ENCODE results near the gene ZNF280B.

- no peak for TF ChIP-seq TEAD4 (IDR thresholded peaks at IDR 0.05; ENCODE audit: borderline replicate concordance, insufficient read depth)
- no peak for TF ChIP-seq CTCF (IDR thresholded peaks at IDR 0.05)
- no peak for TF ChIP-seq MAX (IDR thresholded peaks at IDR 0.05; ENCODE audit: low read depth)
- TF ChIP-seq NRF1 (IDR thresholded peaks at IDR 0.05; ENCODE audit: low read depth, low read length), result no peak
- TF ChIP-seq RFX5 (IDR thresholded peaks at IDR 0.05; ENCODE audit: low read length), result no peak
- no peak for TF ChIP-seq EP300 (IDR thresholded peaks at IDR 0.05; ENCODE audit: borderline replicate concordance in 1 of 2, low read depth in 1 of 2, low read length in 1 of 2)
- TF ChIP-seq FOXJ3 (CRISPR knock-in tag; IDR thresholded peaks at IDR 0.05), result no peak
- TF ChIP-seq IRF3 (IDR thresholded peaks at IDR 0.05; ENCODE audit: low read depth, low read length), result no peak
- no peak for TF ChIP-seq GATA2 (CRISPR knock-in tag; IDR thresholded peaks at IDR 0.05)
- TF ChIP-seq CHD2 (IDR thresholded peaks at IDR 0.05; ENCODE audit: low read length, partially characterized antibody), result no peak
- no peak for TF ChIP-seq RCOR1 (IDR thresholded peaks at IDR 0.05; ENCODE audit: low read length)
- no peak for TF ChIP-seq RAD21 (IDR thresholded peaks at IDR 0.05; ENCODE audit: low read length)
- TF ChIP-seq JUND (IDR thresholded peaks at IDR 0.05), result no peak
These were observed 23.4 kb upstream of the ZNF280B start for GRCh38 chr22:22531770-22532546.

Data from SK-N-SH (cell line).